ENCODE measurements around the gene TBC1D4. TPM values are rescaled to one million over a fixed set of nuclear protein-coding genes. Genes with fewer than 3 reads are reported as not detected.
A peak's percentile ranks its signal among the peaks of the same experiment; 100 is the strongest.

Gene TBC1D4
- total and polyA plus RNA-seq, 7 donors, result 5.4 to 15.0 (median 7.8) TPM

- no peak overlapping the region for H3K4me3 ChIP-seq
- no peak overlapping the region for H3K27ac ChIP-seq
- TF ChIP-seq EP300 (IDR thresholded peaks at IDR 0.05), result no peak
- TF ChIP-seq POLR2A (IDR thresholded peaks at IDR 0.05), result no peak
- TF ChIP-seq CTCF (IDR thresholded peaks at IDR 0.05), result no peak
- no peak for TF ChIP-seq POLR2AphosphoS5 (IDR thresholded peaks at IDR 0.05)
- intact Hi-C loops (cut with DNase I), result no loop called here
- no peaks in the 10 kb centered on the region for H3K9me3 ChIP-seq
- no peak for DNase-seq
- no peaks in the 10 kb centered on the region for H3K36me3 ChIP-seq
- 6 to 57% methylated on average over 10 of the region's 10 CpGs for WGBS, 2 donors
- H3K4me1 ChIP-seq, result no peaks in the 10 kb centered on the region
- no peaks in the 10 kb centered on the region for H3K27me3 ChIP-seq
Observed at GRCh38 chr13:75489502-75490263, 7.7 kb upstream of the TBC1D4 start.

- TF ChIP-seq POLR2AphosphoS5 (IDR thresholded peaks at IDR 0.05), result no peak
- TF ChIP-seq CTCF (IDR thresholded peaks at IDR 0.05), result no peak
- TF ChIP-seq POLR2A (IDR thresholded peaks at IDR 0.05), result no peak
- no peak for TF ChIP-seq EP300 (IDR thresholded peaks at IDR 0.05)
- intact Hi-C loops (cut with DNase I), result no loop called here
- WGBS, 2 donors, result 61 to 65% methylated on average over 5 of the region's 5 CpGs
- no peak overlapping the region for H3K27ac ChIP-seq
- no peak for DNase-seq
- no peak overlapping the region for H3K4me3 ChIP-seq
- H3K36me3 ChIP-seq, result no peaks in the 10 kb centered on the region
- H3K4me1 ChIP-seq, result peaks cover 0 to 8% (median 4%) of the 10 kb centered on the region in 4 donors
- no peaks in the 10 kb centered on the region for H3K9me3 ChIP-seq
- no peaks in the 10 kb centered on the region for H3K27me3 ChIP-seq
Observed at GRCh38 chr13:75486146-75487062, 4.4 kb upstream of the TBC1D4 start.

GRCh38 chr13:75485286-75486062, 3.5 kb upstream of the TBC1D4 start:
- Histone ChIP-seq H3K4me1 (peaks cover 0 to 15% (median 9%) of the 10 kb centered on the region in 4 donors), H3K9me3 (no peaks in the 10 kb centered on the region), H3K27ac (no peak overlapping the region), H3K27me3 (no peaks in the 10 kb centered on the region), H3K4me3 (no peak overlapping the region), H3K36me3 (no peaks in the 10 kb centered on the region)
- no peak for DNase-seq
- intact Hi-C loops (cut with DNase I), result no loop called here
- TF ChIP-seq CTCF (IDR thresholded peaks at IDR 0.05) (no peak), POLR2A (IDR thresholded peaks at IDR 0.05) (no peak)
- WGBS, 2 donors, result 90 to 96% methylated on average over 1 of the region's 1 CpG

- no peaks in the 10 kb centered on the region for H3K9me3 ChIP-seq
- WGBS, 2 donors, result 0 to 2% methylated on average over 1 of the region's 1 CpG
- intact Hi-C loops (cut with DNase I), result loop anchor here (1.0 to 2.0 kb wide), 2 partner anchors 67 to 110 kb away; partner anchors contain the start of gene UCHL3
- no peaks in the 10 kb centered on the region for H3K36me3 ChIP-seq
- no peaks in the 10 kb centered on the region for H3K27me3 ChIP-seq
- H3K4me3 ChIP-seq, result peak overlapping the region; percentile 64 to 94 (median 84)
- TF ChIP-seq EP300 (IDR thresholded peaks at IDR 0.05), result no peak
- TF ChIP-seq POLR2AphosphoS5 (IDR thresholded peaks at IDR 0.05), result no peak
- no peak for TF ChIP-seq CTCF (IDR thresholded peaks at IDR 0.05)
- H3K27ac ChIP-seq, result peak overlapping the region; percentile 76 to 84 (median 81)
- no peak for DNase-seq
- H3K4me1 ChIP-seq, result peaks cover 0 to 16% (median 13%) of the 10 kb centered on the region in 4 donors
Observed at GRCh38 chr13:75482820-75483079, 781 bp upstream of the TBC1D4 start.
